ENCODE results near the gene DEFB126.

GRCh38 chr20:95215-95614, 47.2 kb upstream of the DEFB126 start:
- TF ChIP-seq ATF3 (IDR thresholded peaks at IDR 0.05) = no peak
- TF ChIP-seq ATF3 (CRISPR knock-in tag; conservative IDR thresholded peaks at IDR 0.05) = no peak
- no peak for TF ChIP-seq PCBP1 (IDR thresholded peaks at IDR 0.05; ENCODE audit: low read depth, low read length, poor library complexity, severe bottlenecking)
- TF ChIP-seq ZNF586 (CRISPR knock-in tag; conservative IDR thresholded peaks at IDR 0.05) = no peak
- no peak for TF ChIP-seq HCFC1 (IDR thresholded peaks at IDR 0.05; ENCODE audit: low read depth, low read length)
- TF ChIP-seq ZNF146 (CRISPR knock-in tag; IDR thresholded peaks at IDR 0.05; ENCODE audit: unreplicated experiment) = no peak
- TF ChIP-seq POLR2AphosphoS5 (IDR thresholded peaks at IDR 0.05; ENCODE audit: control insufficient read depth, insufficient read depth, low read depth, low read length) = no peak
- no peak for TF ChIP-seq MAFK (IDR thresholded peaks at IDR 0.05; ENCODE audit: low read length)
- TF ChIP-seq CTCF (IDR thresholded peaks at IDR 0.05 in 2 of 3, conservative IDR thresholded peaks at IDR 0.05 in 1 of 3; ENCODE audit: insufficient read depth in 2 of 3, low read depth in 1 of 3, low read length in 3 of 3) = no peak
- TF ChIP-seq PHF8 (IDR thresholded peaks at IDR 0.05; ENCODE audit: borderline replicate concordance, low read length) = no peak
- TF ChIP-seq MLLT1 (IDR thresholded peaks at IDR 0.05) = no peak
- TF ChIP-seq U2AF1 (optimal IDR thresholded peaks at IDR 0.05; ENCODE audit: low read depth, low read length) = no peak
